Activated gamma-delta T cell (primary cell): ENCODE measurements around the gene SLC66A2.
"Not testable (repeated sequence)": the region's sequence is repeated elsewhere in the genome, so short reads cannot be mapped to it uniquely, and the experiment has no call there.

Source experiments
- DNase-seq: peaks from one replicate; lab custom pipeline; 2025; lab: John Stamatoyannopoulos, UW

SLC66A2 gene

DNA sequence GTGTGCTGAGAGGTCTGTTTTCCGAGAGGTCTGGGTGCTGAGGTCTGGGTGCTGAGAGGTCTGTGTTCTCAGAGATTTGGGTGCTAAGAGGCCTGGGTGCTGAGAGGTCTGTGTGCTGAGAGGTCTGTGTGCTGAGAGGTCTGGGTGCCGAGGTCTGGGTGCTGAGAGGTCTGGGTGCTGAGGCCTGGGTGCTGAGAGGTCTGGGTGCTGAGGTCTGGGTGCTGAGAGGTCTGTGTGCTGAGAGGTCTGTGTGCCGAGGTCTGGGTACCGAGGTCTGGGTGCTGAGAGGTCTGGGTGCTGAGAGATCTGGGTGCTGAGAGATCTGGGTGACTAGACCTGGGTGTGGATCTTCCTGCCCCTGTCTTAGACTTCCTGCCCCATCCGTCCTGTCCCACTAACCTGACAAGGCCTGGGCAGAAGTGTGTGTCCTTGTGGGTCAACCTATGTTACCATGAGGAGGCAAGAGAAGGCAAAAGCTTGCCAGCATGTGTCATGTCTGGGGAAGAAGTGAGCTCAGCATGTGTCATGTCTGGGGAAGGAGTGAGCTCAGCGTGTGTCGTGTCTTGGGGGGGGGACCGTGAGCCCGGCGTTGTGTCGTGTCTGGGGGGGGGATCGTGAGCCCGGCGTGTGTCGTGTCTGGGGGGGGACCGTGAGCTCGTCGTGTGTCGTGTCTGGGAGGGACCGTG is 84.4 kb downstream of the SLC66A2 start:
- DNase-seq: no peak

- DNase-seq: not testable (repeated sequence)
These were observed 85.5 kb downstream of the SLC66A2 start for GRCh38 chr18:79865951-79866350.

GRCh38 chr18:79864955-79865354 is 86.5 kb downstream of the SLC66A2 start:
- DNase-seq: not testable (repeated sequence)

DNA sequence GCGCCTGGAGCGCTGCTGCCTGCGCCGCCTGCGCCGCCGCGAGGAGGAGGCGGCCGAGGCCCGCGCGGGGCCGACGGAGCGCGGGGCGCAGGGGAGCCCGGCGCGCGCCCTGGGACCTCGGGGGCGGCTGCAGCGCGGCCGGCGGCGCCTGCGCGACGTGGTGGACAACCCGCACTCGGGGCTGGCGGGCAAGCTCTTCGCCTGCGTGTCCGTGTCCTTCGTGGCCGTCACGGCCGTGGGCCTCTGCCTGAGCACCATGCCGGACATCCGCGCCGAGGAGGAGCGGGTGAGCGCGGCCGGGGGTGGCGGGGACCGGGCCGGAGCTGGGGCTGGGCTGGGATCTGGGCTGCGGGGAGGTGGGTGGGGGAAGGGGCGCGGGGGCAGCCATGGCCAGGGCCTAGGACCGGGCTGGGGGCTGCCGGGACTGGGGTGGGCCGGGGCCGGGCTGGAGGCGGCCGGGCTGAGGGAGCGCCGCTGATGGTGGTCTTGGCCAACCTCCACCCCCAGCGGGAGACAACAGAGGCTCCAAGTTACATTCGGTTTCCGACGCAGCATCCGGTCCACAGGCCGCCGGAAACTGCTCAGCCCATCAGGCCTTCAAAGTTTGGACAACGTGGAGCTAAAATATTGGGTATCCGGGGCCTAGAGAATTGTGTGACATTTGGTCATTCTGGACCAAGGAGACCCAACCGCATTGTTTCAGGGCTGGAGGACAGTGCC is 87.3 kb downstream of the SLC66A2 start:
- DNase-seq: no peak

DNA sequence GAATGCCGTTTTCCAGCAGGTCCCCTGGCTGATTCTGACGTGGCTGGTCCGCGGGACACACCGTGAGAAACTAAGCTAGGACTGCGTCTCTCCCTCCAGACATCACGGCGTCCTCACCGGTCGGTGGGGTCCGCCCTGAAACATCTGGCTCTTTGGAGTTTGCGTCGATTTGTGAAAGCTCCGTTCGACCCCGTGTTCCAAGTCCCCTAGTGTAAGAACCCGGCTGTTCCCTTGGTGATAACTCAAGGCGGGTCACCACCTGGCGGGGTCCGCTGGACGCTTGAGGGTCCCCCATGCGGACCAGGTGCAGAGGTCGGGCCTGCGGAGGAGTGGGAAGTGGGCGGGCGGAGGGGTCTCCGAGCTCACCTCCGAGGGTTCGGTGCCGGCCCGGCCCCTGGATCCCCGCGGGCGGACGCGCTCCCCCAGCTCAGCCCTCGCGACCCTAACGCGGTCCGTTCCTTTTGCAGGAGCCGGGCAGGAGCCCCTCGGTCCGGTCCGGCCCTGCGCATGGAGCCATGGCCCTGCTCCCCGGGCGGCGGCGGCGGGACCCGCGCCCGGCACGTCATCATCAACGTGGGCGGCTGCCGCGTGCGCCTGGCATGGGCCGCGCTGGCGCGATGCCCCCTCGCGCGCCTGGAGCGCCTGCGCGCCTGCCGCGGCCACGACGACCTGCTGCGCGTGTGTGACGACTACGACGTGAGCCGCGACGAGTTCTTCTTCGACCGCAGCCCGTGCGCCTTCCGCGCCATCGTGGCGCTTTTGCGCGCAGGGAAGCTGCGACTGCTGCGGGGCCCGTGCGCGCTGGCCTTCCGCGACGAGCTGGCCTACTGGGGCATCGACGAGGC is 88.1 kb downstream of the SLC66A2 start:
- DNase-seq: no peak

GRCh38 chr18:79862562-79862961 is 88.9 kb downstream of the SLC66A2 start:
- no peak for DNase-seq

DNA sequence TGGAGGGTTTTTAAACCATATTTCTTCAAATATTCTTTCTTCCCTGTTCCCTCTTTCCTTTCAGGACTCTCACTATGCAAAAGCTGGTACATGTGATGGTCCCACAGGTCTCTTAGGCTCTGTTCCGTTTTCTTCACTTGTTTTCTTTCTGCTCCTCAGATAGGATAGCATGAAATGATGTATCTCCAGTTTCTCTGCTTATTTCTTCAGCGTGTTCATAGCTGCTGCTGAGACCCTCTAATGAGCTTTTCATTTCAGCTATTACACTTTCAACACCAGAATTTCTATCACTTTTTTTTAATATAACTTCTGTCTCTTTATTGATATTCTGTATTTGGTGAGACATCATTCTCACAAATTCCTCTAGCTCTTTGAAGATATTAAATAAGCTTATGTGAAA is 89.8 kb downstream of the SLC66A2 start:
- DNase-seq: no peak

GRCh38 chr18:79859314-79859713 is 92.1 kb downstream of the SLC66A2 start:
- no peak for DNase-seq

GRCh38 chr18:79857082-79857671 is 94.3 kb downstream of the SLC66A2 start:
- DNase-seq: no peak

- DNase-seq: no peak
These were observed 95.1 kb downstream of the SLC66A2 start for GRCh38 chr18:79856119-79857007.

- no peak for DNase-seq
These were observed 96.1 kb downstream of the SLC66A2 start for GRCh38 chr18:79855147-79855933.

GRCh38 chr18:79853993-79854364 is 97.5 kb downstream of the SLC66A2 start:
- DNase-seq: no peak

DNA sequence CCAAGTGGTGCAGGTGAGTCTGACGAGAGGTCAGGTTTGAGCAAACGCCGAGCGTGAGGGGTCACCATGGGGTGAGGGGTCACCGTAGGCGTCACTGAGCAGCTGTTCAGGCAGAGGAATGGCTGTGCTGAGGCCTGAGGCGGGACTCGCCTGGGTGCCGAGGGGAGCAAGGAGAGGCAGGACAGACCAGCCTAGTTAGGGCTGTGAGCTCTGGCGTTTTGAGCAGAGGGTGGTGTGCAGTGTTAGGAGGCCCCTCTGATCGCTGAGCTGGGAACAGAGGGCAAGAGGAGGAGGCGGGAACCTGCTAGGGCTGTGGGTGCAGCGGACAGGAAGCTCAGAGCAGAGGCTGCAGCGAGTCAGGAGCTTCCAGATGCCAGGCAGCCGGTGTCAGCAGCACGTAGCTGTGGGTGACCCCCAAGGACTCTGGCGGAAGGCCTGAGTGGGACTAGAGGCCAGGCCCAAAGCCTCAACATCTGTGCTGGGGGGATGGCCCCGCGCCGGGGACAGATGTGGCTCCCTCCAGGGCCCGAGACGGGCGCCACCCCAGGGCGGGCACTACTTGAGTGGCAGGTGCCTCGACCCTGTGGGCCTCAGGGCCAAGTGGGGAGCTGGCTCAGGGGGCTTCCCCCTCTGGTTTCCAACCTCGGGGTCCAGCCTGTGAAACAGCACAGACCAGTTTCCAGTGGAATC is 98.0 kb downstream of the SLC66A2 start:
- no peak for DNase-seq

DNA sequence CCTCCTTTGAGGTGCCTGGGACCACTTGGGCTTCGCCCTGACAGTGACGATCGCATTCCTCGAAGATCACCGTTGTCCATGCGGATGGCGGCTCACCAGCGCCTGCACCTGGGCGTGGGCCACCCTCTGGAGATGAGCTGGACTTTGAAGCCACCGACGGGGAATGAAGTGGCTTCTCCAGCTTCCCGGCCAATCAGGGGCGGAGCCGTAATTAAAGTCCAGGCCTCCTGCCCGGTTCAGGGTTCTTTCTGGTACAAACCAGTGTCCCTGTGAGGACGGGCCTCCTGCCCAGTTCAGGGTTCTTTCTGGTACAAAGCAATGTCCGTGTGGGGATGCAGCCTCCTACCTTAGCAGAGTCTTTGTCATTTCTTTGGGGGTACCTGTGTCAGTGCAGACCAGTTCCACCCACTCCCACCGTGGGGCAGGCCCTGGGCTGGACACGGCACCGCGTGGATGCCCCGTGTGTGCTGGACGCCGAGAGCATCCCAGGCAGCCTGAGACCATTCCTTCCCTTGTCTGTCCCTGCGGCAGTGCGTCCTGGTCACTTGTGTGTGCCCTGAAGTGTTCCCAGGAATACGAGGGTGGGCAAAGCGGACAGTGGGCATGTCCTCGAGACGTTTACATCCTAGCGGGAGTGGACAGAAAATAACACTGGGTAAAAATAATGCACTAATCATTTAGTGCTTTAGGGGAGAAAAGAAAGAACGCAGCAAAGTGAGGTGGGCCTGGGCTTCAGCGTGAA is 98.7 kb downstream of the SLC66A2 start:
- no peak for DNase-seq
